Ovary (tissue), 9 donors: ENCODE results near the gene ENPP6. TPM values are rescaled to one million over a fixed set of nuclear protein-coding genes. Genes with fewer than 3 reads are reported as not detected.

Experiments used
- DNase-seq, 5 donors: peaks; one replicate each; pipeline ENCODE4 v3.0.0-alpha.2; 2019 to 2020
- H3K27ac ChIP-seq, 2 donors: fragments of 200-600 bp; one replicate each; pipeline versions ENCODE4 v1.5.1 to v1.8.0; 2019 to 2022
- H3K27me3 ChIP-seq: fragments of 200-600 bp; one replicate; pipeline ENCODE4 v1.8.0; 2022
- H3K36me3 ChIP-seq: fragments of 200-600 bp; sonication (generic); one replicate; pipeline ENCODE4 v1.5.1; 2019
- H3K4me1 ChIP-seq: one replicate; pipeline ENCODE4 v1.8.1; 2013; ENCODE audit warnings: mild to moderate bottlenecking, moderate library complexity; ENCODE audit not compliant: insufficient read depth
- H3K4me3 ChIP-seq: fragments of 200-600 bp; sonication (generic); one replicate; pipeline ENCODE4 v1.5.1; 2017
- H3K9me3 ChIP-seq, 2 donors: fragments of 200-600 bp in 1 of 2; sonication (generic) in 1 of 2; one replicate each; pipeline versions ENCODE4 v1.5.1 to v1.8.1; 2013 to 2019; ENCODE audit warnings: mild to moderate bottlenecking in 1 of 2, moderate library complexity in 1 of 2
- EP300 ChIP-seq: sonication (generic); formaldehyde crosslinking; IDR thresholded peaks from one replicate; pipeline ENCODE4 v1.6.1; 2017; ENCODE audit warnings: antibody characterized with exemption
- POLR2A ChIP-seq: fragments of 450-650 bp; IDR thresholded peaks from one replicate; pipeline ENCODE4 v1.6.1; 2017; ENCODE audit warnings: antibody characterized with exemption, mild to moderate bottlenecking, moderate library complexity
- WGBS, 3 donors: extraction: QIAGEN DNeasy Blood & Tissue Kit in 1 of 3; methylation state at CpG; one replicate each; pipeline versions ENCODE4 v1.1.5 to v1.1.7; 2013 to 2017; 5-methylcytosine and 5-hydroxymethylcytosine counted together
- intact Hi-C, 4 donors: fragments of 100-400 bp; cut with DNase I; formaldehyde crosslinking; loops; one replicate each; pipeline versions ENCODE4 v1.11.0 to v1.15.1; 2022 to 2023
- polyA plus RNA-seq, 2 donors: library from polyadenylated mRNA; stranded (reverse); fragments of 200-250 nt in 1 of 2; fragments of 350-450 nt in 1 of 2; fragmentation: Illumina TruSeq in 1 of 2; extraction: RNeasy Lipid Tissue Mini Kit (QIAGEN cat#74804) in 1 of 2; gene quantifications; one replicate each; pipeline ENCODE4 v1.2.3, GENCODE V29; 2013 to 2014
- total RNA-seq, 7 donors: library from RNA; depleted of rRNA in 2 of 7; stranded (reverse); fragments of >200 nt in 2 of 7; fragmentation: NEBNext Ultra II Directional in 3 of 7; extraction: Animal tissue kit (Norgen Biotek cat#: 25700) in 3 of 7; gene quantifications; one replicate each; pipeline versions ENCODE4 v1.1.0 to v1.2.4, GENCODE V29; 2016 to 2023
- TF ChIP-seq, protein P1 (sequence below), 3 donors: fragments of 450-650 bp in 2 of 3; fragments of 200-600 bp in 1 of 3; IDR thresholded peaks; one replicate each; pipeline versions ENCODE4 v1.5.1 to v1.8.0; 2016 to 2022; ENCODE audit warnings: antibody characterized with exemption in 3 of 3, mild to moderate bottlenecking in 1 of 3
- donor health status: DM: no; HTN: no; CAD: no; lungs with moderate emphysema.
- donor health status: DM: no; HTN: no; CAD: no.
- donor health status: Bipolar disorder and iron deficiency.
- donor health status: DM: yes; HTN: yes; CAD: no.
- donor health status: DM: no; HTN: no; CAD: no.
- donor health status: DM: yes; HTN: yes; CAD: no.

Gene ENPP6
- total and polyA plus RNA-seq, 9 donors, result 1.7 to 20.8 (median 9.4) TPM

DNA sequence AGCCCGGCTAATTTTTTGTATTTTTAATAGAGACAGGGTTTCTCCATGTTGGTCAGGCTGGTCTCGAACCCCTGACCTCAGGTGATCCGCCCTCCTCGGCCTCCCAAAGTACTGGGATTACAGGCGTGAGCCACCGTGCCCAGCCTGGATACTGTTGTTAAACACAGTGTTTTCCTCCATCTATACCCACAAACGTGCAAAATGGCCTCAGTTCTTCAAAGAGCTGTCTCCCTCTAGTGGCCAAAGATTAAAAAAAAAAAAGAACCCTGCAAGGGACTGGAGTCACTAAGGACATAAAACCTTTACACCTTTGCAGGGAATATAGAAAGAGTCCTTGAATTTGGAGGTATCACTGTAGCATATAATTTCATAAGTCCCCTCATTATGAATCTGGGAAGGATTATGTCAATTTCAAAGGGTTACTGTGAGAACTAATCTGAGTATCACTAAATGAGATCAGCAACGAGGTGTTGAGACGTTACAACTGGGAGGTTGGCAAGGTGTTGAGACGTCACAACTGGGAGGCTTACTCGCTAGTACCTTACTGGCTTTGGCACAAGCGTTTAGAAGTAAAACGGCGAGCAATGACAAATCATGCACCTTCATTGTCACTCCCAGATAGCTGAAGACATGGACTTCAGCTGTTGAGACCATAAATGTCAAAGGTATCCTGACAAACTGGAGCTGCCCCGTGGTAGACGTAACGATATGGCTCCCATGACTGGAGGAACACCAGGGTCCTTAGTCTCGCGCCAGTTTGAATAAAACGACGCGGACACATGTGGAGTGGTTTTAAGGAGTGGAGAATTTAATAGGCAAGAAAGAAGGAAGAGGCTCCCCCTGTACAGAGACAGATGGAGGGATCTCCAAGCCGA, 33.4 kb upstream of the ENPP6 start:
- no peaks in the 10 kb centered on the region for H3K9me3 ChIP-seq

GRCh38 chr4:184248216-184248615, 30.5 kb upstream of the ENPP6 start:
- Histone ChIP-seq H3K36me3 (no peaks in the 10 kb centered on the region), H3K4me1 (no peaks in the 10 kb centered on the region), H3K9me3 (no peaks in the 10 kb centered on the region), H3K4me3 (no peak overlapping the region), H3K27ac (no peak overlapping the region), H3K27me3 (no peaks in the 10 kb centered on the region)
- DNase-seq, result no peak
- TF ChIP-seq, protein P1, sequence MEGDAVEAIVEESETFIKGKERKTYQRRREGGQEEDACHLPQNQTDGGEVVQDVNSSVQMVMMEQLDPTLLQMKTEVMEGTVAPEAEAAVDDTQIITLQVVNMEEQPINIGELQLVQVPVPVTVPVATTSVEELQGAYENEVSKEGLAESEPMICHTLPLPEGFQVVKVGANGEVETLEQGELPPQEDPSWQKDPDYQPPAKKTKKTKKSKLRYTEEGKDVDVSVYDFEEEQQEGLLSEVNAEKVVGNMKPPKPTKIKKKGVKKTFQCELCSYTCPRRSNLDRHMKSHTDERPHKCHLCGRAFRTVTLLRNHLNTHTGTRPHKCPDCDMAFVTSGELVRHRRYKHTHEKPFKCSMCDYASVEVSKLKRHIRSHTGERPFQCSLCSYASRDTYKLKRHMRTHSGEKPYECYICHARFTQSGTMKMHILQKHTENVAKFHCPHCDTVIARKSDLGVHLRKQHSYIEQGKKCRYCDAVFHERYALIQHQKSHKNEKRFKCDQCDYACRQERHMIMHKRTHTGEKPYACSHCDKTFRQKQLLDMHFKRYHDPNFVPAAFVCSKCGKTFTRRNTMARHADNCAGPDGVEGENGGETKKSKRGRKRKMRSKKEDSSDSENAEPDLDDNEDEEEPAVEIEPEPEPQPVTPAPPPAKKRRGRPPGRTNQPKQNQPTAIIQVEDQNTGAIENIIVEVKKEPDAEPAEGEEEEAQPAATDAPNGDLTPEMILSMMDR (IDR thresholded peaks at IDR 0.05), result no peak
- TF ChIP-seq POLR2A (no peak), EP300 (no peak)
- 95 to 98% (median 96%) methylated on average over 2 of the region's 2 CpGs for WGBS, 3 donors
- intact Hi-C loops, result no loop called here

More for the DNA sequence above, 33.4 kb upstream of the ENPP6 start:
- H3K4me1 ChIP-seq, result no peaks in the 10 kb centered on the region
- no peaks in the 10 kb centered on the region for H3K36me3 ChIP-seq
- TF ChIP-seq, protein P1 (IDR thresholded peaks at IDR 0.05), result peak; percentile 17 to 50 (median 21)
- TF ChIP-seq EP300, result no peak
- intact Hi-C loops, result loop anchor here in 2 of 4 donors (5.0 to 10.0 kb wide), 3 partner anchors 79 to 416 kb away; no protein-coding TSS in a partner anchor
- no peak overlapping the region for H3K27ac ChIP-seq
- no peak for DNase-seq
- 70 to 76% (median 74%) methylated on average over 23 of the region's 23 CpGs for WGBS, 3 donors
- H3K4me3 ChIP-seq, result no peak overlapping the region
- no peaks in the 10 kb centered on the region for H3K27me3 ChIP-seq

GRCh38 chr4:184247421-184247820, 29.7 kb upstream of the ENPP6 start:
- no peak for DNase-seq
- WGBS, 3 donors, result 88 to 96% (median 93%) methylated on average over 1 of the region's 1 CpG
- Histone ChIP-seq H3K27ac (no peak overlapping the region), H3K27me3 (no peaks in the 10 kb centered on the region), H3K4me1 (no peaks in the 10 kb centered on the region), H3K9me3 (no peaks in the 10 kb centered on the region), H3K36me3 (no peaks in the 10 kb centered on the region), H3K4me3 (no peak overlapping the region)
- TF ChIP-seq EP300, result no peak
- TF ChIP-seq, protein P1 (IDR thresholded peaks at IDR 0.05), result no peak
- no peak for TF ChIP-seq POLR2A
- intact Hi-C loops, result no loop called here

DNA sequence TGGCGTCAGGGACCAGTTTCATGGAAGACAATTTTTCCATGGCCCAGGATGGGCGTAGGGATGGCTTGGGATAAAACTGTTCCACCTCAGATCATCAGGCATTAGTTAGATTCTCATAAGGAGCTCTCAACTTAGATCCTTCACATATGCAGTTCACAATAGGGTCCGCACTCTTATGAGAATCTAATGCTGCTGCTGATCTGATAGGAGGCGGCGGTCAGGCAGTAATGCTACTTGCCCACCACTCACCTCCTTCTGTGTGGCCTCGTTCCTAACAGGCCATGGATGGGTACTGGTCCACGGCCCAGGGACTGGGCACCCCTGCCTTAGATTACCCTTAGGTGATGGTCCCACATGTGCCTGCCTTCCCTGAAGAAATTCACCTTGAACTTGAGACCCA, 28.8 kb upstream of the ENPP6 start:
- WGBS, 3 donors, result 88 to 93% (median 93%) methylated on average over 7 of the region's 7 CpGs
- Histone ChIP-seq H3K4me1 (no peaks in the 10 kb centered on the region), H3K27me3 (no peaks in the 10 kb centered on the region), H3K27ac (no peak overlapping the region), H3K9me3 (no peaks in the 10 kb centered on the region), H3K36me3 (no peaks in the 10 kb centered on the region), H3K4me3 (no peak overlapping the region)
- no peak for DNase-seq
- TF ChIP-seq EP300 (no peak), POLR2A (no peak)
- TF ChIP-seq, protein P1 (IDR thresholded peaks at IDR 0.05), result no peak
- intact Hi-C loops, result no loop called here
